IPS-NIHi7 (cell line): Measurements from ENCODE around the gene ARMCX4.
A peak's percentile ranks its signal among the peaks of the same experiment; 100 is the strongest.
"Not testable (repeated sequence)": the region's sequence is repeated elsewhere in the genome, so short reads cannot be mapped to it uniquely, and the experiment has no call there.

Experiments used
- DNase-seq: peaks from one replicate; pipeline ENCODE4 v3.0.0; 2012; ENCODE audit warnings: mixed read lengths; ENCODE audit errors: extremely low spot score

The ARMCX4 gene

GRCh38 chrX:101485212-101485949, at the start of gene ARMCX4:
ARMCX4 (plus strand) TSS chrX:101485456; CDS start chrX:101488590, 3,134 bp downstream.
- peak; percentile 72 for DNase-seq

- DNase-seq: no peak
Observed at GRCh38 chrX:101442085-101442484, 43.2 kb upstream of the ARMCX4 start.

GRCh38 chrX:101449279-101449678, 36.0 kb upstream of the ARMCX4 start:
- DNase-seq: no peak

GRCh38 chrX:101450085-101450484, 35.2 kb upstream of the ARMCX4 start:
- no peak for DNase-seq

GRCh38 chrX:101450961-101451360, 34.3 kb upstream of the ARMCX4 start:
- DNase-seq: no peak

GRCh38 chrX:101452056-101452455, 33.2 kb upstream of the ARMCX4 start:
- DNase-seq: no peak

GRCh38 chrX:101460669-101461068, 24.6 kb upstream of the ARMCX4 start:
- DNase-seq: no peak

GRCh38 chrX:101462892-101463291, 22.4 kb upstream of the ARMCX4 start:
- peak; percentile 32 for DNase-seq

GRCh38 chrX:101478366-101478765, 6.9 kb upstream of the ARMCX4 start:
- no peak for DNase-seq

- no peak for DNase-seq
Observed at GRCh38 chrX:101482296-101482695, 3.0 kb upstream of the ARMCX4 start.

- DNase-seq: peak; percentile 37
Observed at GRCh38 chrX:101483705-101484104, 1.6 kb upstream of the ARMCX4 start.

GRCh38 chrX:101484135-101484534, 1.1 kb upstream of the ARMCX4 start:
- no peak for DNase-seq

GRCh38 chrX:101488796-101489195, 3.5 kb downstream of the ARMCX4 start:
- DNase-seq: no peak

- DNase-seq: no peak
Observed at GRCh38 chrX:101491943-101492342, 6.7 kb downstream of the ARMCX4 start.

GRCh38 chrX:101493225-101493624, 8.0 kb downstream of the ARMCX4 start:
- no peak for DNase-seq

- not testable (repeated sequence) for DNase-seq
Observed at GRCh38 chrX:101502929-101503328, 17.7 kb downstream of the ARMCX4 start.

GRCh38 chrX:101507372-101507771, 22.1 kb downstream of the ARMCX4 start:
- DNase-seq: no peak

GRCh38 chrX:101507986-101508385, 22.7 kb downstream of the ARMCX4 start:
- DNase-seq: no peak

GRCh38 chrX:101530944-101531343, 45.7 kb downstream of the ARMCX4 start:
- no peak for DNase-seq
